ENCODE data around the gene MECR.

- TF ChIP-seq CTCF (conservative IDR thresholded peaks at IDR 0.05 in 1 of 2, IDR thresholded peaks at IDR 0.05 in 1 of 2; ENCODE audit: extremely low read depth in 1 of 2, insufficient read depth in 1 of 2, low read depth in 1 of 2, low read length in 2 of 2) (no peak), EZH2 (IDR thresholded peaks at IDR 0.05; ENCODE audit: borderline replicate concordance, low read length) (no peak)
Measured at GRCh38 chr1:29209173-29209572, 21.6 kb downstream of the MECR start.

Data from mammary epithelial cell (primary cell).